Left cardiac atrium (tissue), 4 donors: Measurements from ENCODE around the gene HSPG2. TPM values are rescaled to one million over a fixed set of nuclear protein-coding genes. Genes with fewer than 3 reads are reported as not detected.
"Not testable (repeated sequence)": the region's sequence is repeated elsewhere in the genome, so short reads cannot be mapped to it uniquely, and the experiment has no call there.

ENCODE experiments used
- ATAC-seq, 2 donors: fragments of 200-7000 bp; cut with Tn5 transposase; one replicate each; pipeline ENCODE4 v1.9.1; 2020; ENCODE audit warnings: mild to moderate bottlenecking in 2 of 2, moderate library complexity in 2 of 2
- DNase-seq: peaks from one replicate; pipeline ENCODE4 v3.0.0-alpha.2; 2020
- intact Hi-C, 2 donors: fragments of 100-400 bp; cut with DNase I; formaldehyde crosslinking; loops; one replicate each; pipeline versions ENCODE4 v1.14.1 to v1.15.1; 2022 to 2023
- total RNA-seq, 2 donors: library from RNA; stranded (reverse); fragmentation: NEBNext Ultra II Directional; extraction: Animal tissue kit (Norgen Biotek cat#: 25700); gene quantifications; one replicate each; pipeline ENCODE4 v1.2.1, GENCODE V29; 2021
- donor health status: DM: no; HTN: yes; CAD: no.
- donor health status: DM: no; HTN: yes; CAD: no; lungs with severe emphysema.
- donor health status: DM: yes; HTN: yes; CAD: no.
- donor health status: Dilated cardiomyopathy.

The HSPG2 gene
- total RNA-seq, 2 donors from 2014 or later = 307 to 608 TPM

- no peak for ATAC-seq
- DNase-seq = no peak
- intact Hi-C loops = loop anchor here (5.0 to 10.0 kb wide), 2 partner anchors 67 to 94 kb away; no protein-coding TSS in a partner anchor
Observed at GRCh38 chr1:21961799-21962198, 24.7 kb upstream of the HSPG2 start.

GRCh38 chr1:21961337-21961736, 24.2 kb upstream of the HSPG2 start:
- intact Hi-C loops = loop anchor here (5.0 to 10.0 kb wide), 2 partner anchors 67 to 94 kb away; no protein-coding TSS in a partner anchor
- DNase-seq (no peak), ATAC-seq (no peak)

- DNase-seq = peak; percentile 79
- intact Hi-C loops = loop anchor here in 1 of 2 donors (5.0 to 10.0 kb wide), 2 partner anchors 60 to 172 kb away; partner anchors contain the start of gene USP48
- ATAC-seq = peak; percentile 71 to 93
Observed at GRCh38 chr1:21956720-21957552, 19.8 kb upstream of the HSPG2 start.

- DNase-seq (no peak), ATAC-seq (peak; percentile 33 to 53)
- intact Hi-C loops = loop anchor here in 1 of 2 donors (5.0 to 10.0 kb wide), 2 partner anchors 58 to 171 kb away; partner anchors contain the start of gene USP48
Observed at GRCh38 chr1:21955501-21956281, 18.6 kb upstream of the HSPG2 start.

GRCh38 chr1:21955058-21955457, 17.9 kb upstream of the HSPG2 start:
- intact Hi-C loops = loop anchor here in 1 of 2 donors (5.0 to 10.0 kb wide), 2 partner anchors 58 to 170 kb away; partner anchors contain the start of gene USP48
- DNase-seq (peak; percentile 71), ATAC-seq (peak; percentile 51 to 52)

GRCh38 chr1:21952786-21953520, 15.8 kb upstream of the HSPG2 start:
- no peak for ATAC-seq
- DNase-seq = no peak
- intact Hi-C loops = loop anchor here in 1 of 2 donors (10.0 kb wide), 1 partner anchor 168 kb away; the partner anchor contains the start of gene USP48

GRCh38 chr1:21951226-21951870, 14.2 kb upstream of the HSPG2 start:
- DNase-seq = no peak
- no peak for ATAC-seq
- intact Hi-C loops = loop anchor here in 1 of 2 donors (10.0 kb wide), 1 partner anchor 167 kb away; the partner anchor contains the start of gene USP48

GRCh38 chr1:21950734-21951133, 13.6 kb upstream of the HSPG2 start:
- no peak for DNase-seq
- intact Hi-C loops = loop anchor here in 1 of 2 donors (10.0 kb wide), 1 partner anchor 166 kb away; the partner anchor contains the start of gene USP48
- no peak for ATAC-seq

GRCh38 chr1:21946836-21947587, 9.9 kb upstream of the HSPG2 start:
- intact Hi-C loops = no loop called here

GRCh38 chr1:21944733-21945073, 7.6 kb upstream of the HSPG2 start:
- intact Hi-C loops = no loop called here
- ATAC-seq = no peak
- no peak for DNase-seq

More at GRCh38 chr1:21946836-21947587, 9.9 kb upstream of the HSPG2 start:
- no peak for DNase-seq
- peak; percentile 48 to 51 for ATAC-seq

- intact Hi-C loops = not testable (repeated sequence)
- DNase-seq = peak; percentile 73
- peak; percentile 24 to 66 for ATAC-seq
Observed at GRCh38 chr1:21942959-21943640, 6.0 kb upstream of the HSPG2 start.

GRCh38 chr1:21942464-21942863, 5.4 kb upstream of the HSPG2 start:
- intact Hi-C loops = no loop called here
- DNase-seq = no peak
- no peak for ATAC-seq

GRCh38 chr1:21941370-21941769, 4.3 kb upstream of the HSPG2 start:
- DNase-seq (no peak), ATAC-seq (no peak)
- intact Hi-C loops = no loop called here

- intact Hi-C loops = no loop called here
- no peak for DNase-seq
- ATAC-seq = no peak
Observed at GRCh38 chr1:21940492-21940891, 3.4 kb upstream of the HSPG2 start.

- ATAC-seq (peak; percentile 22 to 32), DNase-seq (peak; percentile 93)
- intact Hi-C loops = no loop called here
Observed at GRCh38 chr1:21939650-21940374, 2.7 kb upstream of the HSPG2 start.

- DNase-seq = no peak
- intact Hi-C loops = no loop called here
- ATAC-seq = peak in 1 of 2 donors; percentile 1
Observed at GRCh38 chr1:21938732-21939538, 1.8 kb upstream of the HSPG2 start.
